NCI-H1930 (cell line): Measurements from ENCODE around the gene TMEM30B.
A peak's percentile ranks its signal among the peaks of the same experiment; 100 is the strongest.
"Not testable (repeated sequence)": the region's sequence is repeated elsewhere in the genome, so short reads cannot be mapped to it uniquely, and the experiment has no call there.

ENCODE experiments used
- DNase-seq, 2 experiments: peaks; one replicate each; lab custom pipeline; 2025; lab: John Stamatoyannopoulos, UW

Gene TMEM30B, protein sequence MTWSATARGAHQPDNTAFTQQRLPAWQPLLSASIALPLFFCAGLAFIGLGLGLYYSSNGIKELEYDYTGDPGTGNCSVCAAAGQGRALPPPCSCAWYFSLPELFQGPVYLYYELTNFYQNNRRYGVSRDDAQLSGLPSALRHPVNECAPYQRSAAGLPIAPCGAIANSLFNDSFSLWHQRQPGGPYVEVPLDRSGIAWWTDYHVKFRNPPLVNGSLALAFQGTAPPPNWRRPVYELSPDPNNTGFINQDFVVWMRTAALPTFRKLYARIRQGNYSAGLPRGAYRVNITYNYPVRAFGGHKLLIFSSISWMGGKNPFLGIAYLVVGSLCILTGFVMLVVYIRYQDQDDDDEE

DNA sequence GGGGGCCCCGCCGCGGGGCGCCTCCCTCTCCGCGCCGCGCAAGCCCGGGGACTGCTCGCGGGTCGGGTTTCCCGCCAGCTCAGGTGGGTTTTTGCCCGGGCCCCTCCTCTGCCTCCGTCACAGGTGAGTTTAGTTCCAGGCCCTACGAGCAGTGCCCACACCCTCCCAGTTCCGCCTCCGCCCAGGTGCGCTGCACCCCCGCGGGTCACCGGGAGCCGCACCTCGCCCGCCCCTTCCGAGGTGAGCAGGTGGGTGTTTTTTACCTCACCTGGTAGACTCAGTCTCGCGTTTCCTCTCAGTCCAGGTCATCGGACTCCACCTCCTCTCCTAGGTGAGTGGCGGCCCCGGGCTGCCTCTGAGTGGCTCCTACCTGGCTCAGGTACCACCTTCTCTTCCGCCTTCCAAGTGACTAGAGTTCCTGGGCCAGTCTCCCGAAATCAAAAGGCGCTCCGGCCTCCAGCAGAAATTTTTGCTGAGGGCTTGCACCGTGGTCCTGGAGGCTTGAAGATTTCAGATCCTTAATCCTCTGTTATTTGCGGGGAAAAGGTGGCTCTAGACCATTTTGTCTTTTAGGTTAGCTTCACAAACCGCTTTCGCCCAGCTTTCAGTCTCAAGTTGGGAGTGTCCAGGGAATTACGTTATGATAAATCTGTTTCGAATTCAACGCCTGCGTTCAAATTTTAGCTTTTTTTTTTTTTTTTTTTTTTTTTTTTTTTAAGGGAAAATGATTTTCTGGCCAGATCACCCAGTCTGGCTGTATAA, at the start of gene TMEM30B:
TSS of gene TMEM30B (minus strand) at position 153 of the 762 bp plus-strand sequence. CDS start 191 bp downstream, outside the sequence.
- peak in 1 of 2 experiments; percentile 32 for DNase-seq

DNA sequence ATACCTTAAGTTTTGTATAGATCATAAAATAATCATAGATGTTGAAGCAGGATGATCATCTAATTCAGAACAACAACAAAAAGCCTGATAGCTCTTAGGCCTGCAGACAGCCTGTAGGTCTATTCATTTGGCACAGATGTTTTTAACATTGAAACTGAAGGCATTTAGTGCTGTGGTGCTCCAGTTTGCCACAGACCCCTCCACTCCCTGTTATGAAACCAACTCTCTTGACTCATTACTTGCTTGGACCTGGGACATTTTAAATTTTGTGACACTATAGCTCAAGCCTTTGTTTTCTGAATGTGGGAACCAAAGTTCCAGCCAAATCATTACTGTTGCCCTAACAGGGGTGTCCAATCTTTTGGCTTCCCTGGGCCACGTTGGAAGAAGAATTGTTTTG, 49.4 kb upstream of the TMEM30B start:
- no peak for DNase-seq

DNA sequence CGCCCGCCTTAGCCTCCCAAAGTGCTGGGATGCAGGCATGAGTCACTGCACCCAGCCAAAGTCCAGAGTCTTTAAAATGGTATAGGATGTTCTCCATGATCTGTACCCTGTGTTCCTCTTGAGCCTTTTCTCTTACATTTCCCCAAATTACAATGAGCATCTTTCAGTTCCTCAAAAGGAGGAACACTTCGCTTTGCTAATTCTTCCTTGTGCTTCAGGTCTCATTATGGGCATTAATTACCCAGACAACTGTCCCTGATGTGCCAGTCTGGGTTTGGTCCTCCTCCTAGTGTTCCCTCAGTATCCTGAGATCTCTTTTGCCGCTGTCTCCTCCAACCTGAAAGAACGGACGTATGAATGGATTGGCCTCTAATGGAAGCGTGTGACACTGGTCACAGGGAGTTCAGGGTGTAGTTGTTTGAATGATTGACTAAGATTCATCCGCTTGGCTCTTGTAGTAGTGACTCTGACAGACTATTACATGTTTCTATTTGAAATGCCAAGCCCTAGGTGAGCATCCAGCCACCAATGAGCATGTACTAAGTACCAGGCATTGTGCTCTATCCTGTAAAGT, 48.4 kb upstream of the TMEM30B start:
- DNase-seq, result no peak

DNA sequence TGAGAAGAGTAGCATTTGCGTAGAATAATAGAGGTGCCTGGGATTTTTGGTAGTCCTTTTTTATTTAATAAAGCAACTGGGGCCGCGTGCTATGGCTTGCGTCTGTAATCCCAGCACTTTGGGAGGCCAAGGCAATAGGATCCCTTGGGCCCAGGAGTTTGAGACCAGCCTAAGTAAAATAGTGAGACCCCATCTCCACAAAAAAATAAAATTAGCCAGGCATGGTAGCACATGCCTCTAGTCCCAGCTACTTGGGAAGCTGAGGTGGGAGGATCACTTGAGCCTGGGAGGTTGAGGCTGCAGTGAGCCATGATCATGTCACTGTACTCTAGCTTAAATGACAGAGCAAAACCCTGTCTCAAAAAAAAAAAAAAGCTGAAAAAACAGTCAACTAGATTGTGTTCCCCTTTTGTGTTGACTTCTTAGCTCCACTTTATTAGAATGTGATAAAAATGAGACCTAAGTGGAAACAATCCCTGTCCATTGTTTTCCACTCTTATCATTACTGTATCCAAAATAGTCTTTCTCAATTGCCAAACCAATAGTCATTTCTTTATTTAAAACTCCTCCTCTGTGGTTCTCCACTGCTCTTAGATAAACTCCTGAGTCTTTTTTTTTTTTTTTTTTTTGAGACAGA, 47.6 kb upstream of the TMEM30B start:
- DNase-seq, result no peak

DNA sequence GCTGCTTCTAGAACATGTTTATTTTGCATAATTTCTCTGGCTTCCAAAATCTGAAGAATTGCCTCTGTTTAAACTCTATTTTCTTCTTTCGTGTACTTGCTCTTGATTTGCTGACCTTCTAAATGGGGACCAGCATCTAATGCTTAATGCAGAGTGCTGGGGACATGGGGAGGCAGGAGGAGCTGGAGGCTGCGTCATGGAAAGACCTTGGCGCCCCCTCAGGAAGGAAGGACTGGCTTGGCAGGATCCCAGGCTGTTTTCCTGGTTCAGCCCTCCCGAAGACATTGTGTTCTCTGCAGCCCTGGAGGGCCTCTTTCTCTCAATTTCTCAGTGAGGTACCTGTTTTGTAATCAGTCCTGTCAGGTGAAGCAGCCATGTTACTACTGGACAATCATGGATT, 45.7 kb upstream of the TMEM30B start:
- no peak for DNase-seq

DNA sequence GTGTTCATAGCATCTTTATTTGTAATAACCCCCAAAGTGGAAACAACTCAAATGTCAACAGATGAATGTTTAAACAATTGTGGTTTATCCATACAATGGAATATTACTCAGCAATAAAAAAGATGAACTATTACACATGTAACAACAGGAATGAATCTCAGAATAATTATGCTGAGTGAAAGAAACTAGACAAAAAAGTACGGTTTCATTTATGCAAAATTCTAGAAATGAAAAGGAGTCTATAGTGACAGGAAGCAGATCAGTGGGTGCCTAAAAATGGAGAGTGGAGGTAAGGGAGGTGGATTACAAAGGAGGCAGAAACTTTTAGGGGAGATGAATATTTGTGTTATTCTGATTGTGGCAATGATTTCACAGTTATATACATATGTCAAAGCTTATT, 45.0 kb upstream of the TMEM30B start:
- no peak for DNase-seq

DNA sequence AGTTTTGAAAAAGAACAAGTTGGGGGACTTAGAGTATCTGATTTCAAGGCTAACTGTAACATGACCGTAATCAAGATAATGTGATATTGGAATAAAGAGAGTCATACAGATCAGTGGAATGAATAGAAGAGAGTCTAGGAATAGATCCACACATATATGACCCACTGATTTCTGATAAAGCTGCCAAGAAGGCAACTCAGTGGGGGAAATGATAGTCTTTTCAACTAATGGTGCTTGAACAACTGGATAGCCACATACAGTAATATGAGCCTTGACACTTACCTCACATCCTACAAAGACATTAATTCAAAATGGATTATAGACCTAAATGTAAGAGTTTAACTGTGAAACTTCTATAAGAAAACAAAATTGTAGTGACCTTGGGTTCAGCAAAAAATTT, 44.0 kb upstream of the TMEM30B start:
- DNase-seq, result no peak

DNA sequence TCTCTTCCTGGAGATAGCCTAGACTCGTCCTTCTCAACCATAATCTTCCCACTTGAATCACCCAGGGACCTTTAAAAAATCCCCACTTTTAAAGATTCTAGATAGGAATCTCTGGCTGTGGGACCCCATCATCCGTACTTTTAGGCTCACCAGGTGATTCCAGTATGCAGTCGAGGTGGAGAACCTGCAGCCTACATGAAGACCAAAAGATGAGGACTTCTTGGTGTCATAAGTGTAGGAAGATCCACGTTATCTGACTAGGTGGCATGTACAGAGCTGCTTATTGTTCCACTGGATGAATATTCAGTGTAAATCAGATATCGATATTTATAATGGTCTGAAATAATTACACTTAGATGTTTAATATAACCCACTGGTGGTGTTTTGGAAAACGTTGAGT, 42.8 kb upstream of the TMEM30B start:
- DNase-seq, result no peak

DNA sequence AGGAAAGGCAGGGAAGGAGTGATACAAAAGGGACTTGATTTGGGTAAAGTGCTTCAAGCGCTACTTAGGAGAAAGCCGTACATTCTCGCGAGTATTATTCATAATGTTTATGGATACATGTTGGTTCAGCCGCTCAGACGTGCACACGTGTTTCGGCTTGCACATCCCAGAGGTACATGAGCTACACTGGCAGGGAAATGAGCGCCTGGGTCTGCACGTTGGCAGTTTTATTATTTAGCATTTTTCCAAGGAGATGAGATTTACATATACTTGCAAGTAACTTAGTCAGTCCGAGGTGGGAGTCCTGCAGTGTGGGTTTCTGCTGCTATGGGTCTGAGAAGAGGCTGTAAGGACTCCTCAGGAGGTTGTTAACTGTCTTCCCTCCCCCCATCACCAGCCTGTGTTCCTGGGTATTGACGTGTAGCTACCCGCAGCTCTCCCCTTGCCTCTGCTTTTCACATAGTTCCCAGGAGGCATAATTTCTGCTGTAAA, 41.7 kb upstream of the TMEM30B start:
- no peak for DNase-seq

DNA sequence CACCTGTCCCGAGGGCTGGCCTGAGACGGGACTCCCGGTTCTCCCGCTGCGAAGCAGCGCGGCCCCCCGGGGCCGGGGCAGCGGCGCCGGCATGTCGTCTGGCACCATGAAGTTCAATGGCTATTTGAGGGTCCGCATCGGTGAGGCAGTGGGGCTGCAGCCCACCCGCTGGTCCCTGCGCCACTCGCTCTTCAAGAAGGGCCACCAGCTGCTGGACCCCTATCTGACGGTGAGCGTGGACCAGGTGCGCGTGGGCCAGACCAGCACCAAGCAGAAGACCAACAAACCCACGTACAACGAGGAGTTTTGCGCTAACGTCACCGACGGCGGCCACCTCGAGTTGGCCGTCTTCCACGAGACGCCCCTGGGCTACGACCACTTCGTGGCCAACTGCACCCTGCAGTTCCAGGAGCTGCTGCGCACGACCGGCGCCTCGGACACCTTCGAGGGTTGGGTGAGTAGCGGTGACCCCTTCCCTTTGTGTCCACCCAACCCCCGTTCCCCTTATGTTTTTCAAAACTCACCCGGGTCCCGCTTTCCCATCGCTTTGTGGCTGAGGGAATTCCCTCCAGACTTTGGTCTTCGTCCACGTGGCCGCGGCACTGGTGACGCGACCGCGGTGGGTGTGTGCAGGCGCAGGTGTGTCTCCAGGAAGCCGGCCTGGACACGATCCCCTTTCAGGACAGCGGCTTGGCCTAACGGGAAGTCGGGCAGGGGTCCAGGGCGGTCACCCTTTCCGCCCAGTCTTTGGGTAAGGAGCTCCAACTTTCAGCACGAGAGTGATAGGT, 41.1 kb upstream of the TMEM30B start:
- no peak for DNase-seq

DNA sequence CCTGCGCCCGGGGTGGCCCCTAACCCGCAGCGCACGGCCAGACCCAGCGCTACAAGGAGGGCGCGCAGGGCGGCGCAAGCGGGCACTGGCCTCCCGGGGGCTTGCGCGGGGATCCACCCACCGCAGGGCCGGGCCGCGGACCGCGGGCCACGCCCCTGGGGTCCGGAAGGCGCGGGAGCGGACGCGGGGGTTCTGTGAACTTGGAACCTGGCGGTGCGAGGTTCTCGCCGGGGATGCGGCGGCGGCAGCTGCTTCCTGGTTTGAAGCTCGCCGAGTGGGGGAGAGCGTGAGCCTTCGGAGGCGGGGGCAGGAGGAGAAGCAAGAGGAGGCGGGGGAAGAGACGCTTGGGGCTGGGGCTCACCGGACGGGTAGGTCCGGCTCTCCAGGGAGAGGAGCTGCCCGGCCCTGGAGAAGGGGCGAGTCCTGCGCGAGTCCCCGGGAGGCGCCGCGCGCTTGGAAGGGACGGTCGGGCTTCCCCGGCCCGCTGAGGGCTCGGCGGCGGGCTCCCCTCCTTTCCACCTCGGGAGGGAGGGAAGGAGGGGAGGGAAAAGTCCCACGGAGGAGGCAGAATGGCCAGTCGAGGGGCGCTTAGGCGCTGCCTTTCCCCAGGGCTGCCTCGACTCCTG, 40.4 kb upstream of the TMEM30B start, which contains the start of gene PRKCH:
TSS of gene PRKCH (plus strand) at position 195 of the 626 bp plus-strand sequence. CDS start 523 bp downstream, outside the sequence.
- peak in 1 of 2 experiments; percentile 48 for DNase-seq

DNA sequence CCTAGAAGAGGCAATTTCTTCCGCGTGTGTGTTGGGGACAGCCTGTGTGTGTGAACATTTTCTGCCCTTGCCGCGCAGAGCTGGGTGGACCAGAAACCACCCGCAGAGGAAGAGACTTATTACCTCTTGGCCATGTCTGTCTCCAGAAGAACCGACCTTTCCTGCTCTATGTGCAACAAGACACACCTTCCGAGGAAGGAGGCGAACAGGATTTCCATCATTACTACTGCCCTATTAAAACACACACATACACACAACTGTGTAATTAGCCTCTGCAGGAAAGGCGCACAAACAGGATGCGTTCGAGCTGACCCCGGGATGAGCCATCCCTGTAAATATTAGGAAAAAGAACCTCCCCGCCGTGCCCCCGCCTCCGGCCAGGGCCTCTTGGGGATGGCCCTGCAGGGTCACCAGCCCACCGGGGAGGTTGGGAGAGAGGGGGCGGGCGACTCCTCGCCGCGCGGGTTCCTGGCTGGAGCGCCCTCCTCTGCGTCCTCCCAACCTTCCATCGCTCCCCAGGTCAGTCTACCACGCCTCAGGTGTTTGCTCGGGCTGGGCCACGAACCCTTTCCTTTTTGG, 39.8 kb upstream of the TMEM30B start:
- no peak for DNase-seq

DNA sequence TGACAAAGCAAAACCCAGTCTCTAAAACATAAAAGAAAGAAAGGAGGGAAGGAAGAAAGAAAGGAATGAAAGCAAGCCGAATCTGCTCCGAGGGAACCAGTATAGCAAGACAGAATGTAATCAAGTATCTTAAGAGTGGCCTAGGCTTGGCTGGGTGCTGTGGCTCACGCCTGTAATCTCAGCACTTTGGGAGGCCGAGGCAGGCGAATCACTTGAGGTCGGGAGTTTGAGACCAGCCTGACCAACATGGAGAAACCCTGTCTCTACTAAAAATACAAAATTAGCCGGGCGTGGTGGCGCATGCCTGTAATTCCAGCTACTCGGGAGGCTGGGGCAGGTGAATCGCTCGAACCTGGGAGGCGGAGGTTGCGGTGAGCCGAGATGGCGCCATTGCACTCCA, 39.0 kb upstream of the TMEM30B start:
- not testable (repeated sequence) for DNase-seq

DNA sequence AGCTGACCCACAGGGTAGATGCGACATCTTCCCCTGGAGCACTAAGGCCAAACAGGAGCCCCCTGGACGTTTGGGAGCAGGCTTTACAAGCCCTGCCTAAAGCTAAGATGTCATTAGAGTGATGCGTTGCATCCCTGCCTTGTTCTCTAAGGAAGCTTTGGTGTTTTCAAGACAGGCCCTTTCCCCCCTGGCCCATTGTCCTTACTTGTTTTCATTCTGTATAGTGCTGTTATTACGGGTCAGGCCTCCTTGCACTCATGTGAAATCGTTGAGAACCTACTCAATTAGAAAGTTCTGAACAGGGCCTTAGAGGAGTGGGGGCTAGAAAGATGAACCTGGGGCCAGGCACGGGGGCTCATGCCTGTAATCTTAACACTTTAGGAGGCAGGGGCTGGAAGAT, 38.6 kb upstream of the TMEM30B start:
- no peak for DNase-seq

DNA sequence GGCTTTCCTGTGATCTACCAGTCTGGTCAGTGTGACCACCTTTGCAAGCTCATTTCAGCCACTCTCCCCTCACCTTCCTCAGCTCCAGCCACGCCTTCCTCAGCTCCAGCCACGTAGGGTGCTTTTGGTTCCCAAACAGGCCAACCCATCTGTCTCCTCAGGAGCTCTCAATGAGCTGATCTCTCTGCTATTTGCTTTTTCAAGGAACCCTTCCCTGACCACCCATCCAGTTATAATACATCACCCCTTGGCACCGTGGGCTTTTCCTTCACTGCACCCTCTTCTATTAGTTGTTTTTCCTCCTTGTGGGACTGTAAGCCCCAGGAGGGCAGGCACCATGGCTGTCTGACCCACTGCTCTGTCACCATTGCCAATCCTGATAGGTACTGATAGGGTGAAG, 37.9 kb upstream of the TMEM30B start:
- DNase-seq, result no peak

DNA sequence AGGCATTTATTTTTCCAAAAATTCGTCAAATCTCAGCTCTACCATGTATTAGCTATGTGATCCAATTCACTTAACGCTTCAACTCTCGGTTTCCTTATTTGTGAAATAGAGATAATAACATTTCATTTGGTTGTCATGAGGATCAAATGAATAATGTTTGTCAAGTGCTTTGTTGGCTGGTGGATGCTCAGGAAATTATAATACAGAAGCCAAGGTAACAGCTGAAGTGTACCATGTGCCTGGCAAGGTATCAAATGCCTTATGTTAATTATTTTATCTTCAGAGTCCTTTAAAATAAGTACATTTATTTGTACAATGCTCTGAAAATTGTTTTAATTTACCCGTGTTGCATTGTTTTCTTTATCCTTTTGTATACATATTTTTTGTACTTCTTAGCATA, 34.2 kb upstream of the TMEM30B start:
- no peak for DNase-seq

DNA sequence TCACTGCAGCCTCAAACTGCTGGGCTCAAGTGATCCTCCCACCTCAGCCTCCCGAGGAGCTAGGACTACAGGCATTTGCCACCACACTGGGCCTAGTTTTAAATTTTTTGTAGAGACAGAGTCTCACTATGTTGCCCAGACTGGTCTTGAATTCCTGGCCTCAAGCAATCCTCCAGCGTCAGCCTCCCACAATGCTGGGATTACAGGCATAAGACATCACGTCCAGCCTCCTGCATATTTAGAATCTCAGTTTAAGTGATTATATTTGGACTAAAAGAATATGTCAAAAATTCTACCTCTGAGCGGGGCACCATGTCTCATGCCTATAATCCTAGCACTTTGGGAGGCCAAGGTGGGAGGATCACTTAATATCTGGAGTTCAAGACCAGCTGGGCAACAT, 27.6 kb upstream of the TMEM30B start:
- not testable (repeated sequence) for DNase-seq

DNA sequence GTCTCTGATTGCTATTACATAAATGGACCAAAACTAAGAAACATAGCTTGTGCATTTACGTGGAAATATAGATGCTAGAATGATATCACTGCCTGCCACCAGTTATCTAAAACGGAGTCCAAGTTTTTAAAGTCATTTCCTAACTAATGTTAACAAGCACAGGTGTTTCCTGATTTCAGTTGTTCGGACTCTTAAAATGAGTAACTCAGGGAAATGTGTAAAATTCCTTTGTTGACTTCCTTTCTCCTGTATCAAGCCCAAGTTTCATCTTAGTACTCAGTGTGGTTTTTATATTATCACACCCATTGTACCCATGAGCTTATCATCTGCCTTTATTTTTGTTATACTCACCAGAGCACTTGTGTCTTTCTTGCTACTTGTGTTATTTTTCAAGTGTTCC, 27.1 kb upstream of the TMEM30B start:
- DNase-seq, result no peak

DNA sequence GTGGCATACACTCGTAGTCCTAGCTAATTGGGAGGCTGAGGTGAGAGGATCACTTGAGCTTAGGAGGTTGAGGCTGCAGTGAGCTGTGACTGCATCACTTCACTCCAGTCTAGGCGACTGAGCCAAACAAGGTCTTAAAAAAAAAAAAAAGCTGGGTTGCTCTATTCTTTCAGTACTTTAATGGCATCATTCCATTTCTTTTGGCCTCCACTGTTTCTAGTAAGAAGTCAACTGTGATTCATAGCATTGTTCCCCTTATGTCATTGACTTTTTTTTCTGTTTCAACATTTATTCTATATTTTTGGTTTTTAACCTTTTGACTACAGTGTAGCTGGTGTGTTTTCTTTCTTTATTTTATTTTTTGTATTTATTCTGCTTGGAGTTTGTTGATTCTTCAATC, 23.6 kb upstream of the TMEM30B start:
- DNase-seq, result no peak

DNA sequence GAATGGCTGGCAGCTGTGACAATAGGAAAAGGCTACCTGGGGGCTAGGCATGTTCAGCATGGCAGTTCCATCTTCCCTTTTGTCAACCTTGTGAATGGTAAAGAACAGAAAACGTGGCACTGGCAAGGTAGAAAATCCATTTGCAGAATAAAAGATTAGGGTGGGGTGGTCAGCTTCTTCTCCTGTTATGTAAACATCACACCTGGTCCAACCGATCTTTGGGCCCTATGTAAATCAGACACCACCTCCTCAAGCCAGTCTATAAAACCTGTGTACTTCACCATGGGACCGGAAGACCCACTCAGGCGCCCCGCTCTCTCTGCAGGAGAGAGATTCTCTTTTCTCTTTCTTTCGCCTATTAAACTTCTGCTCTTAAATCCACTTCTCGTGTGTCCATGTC, 19.6 kb upstream of the TMEM30B start:
- no peak for DNase-seq

DNA sequence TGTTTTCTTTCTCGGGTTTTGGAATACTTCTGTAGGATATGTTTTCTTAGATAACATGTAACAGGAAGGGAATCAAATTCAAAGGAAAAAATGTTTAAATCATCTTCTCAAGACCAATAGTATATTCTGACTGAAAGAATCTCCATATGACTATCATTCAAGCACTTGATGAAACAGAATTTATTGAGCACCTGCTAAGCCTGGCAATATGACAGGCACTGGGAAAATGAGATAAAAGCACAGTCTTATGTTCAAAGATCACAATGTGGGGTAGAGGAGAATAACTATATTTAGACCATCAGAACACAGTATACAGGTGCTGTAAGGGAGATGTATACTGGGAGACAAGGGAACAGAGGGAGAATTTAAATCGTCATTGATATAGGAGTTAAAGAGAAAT, 19.1 kb upstream of the TMEM30B start:
- DNase-seq, result no peak
